Endothelial cell of umbilical vein (primary cell): ENCODE results near the gene CD3G. TPM values are rescaled to one million over a fixed set of nuclear protein-coding genes. Genes with fewer than 3 reads are reported as not detected.

ENCODE experiments used
- BruUV-seq: library from RNA; stranded (reverse); fragments of 400-500 nt; replicated peaks from 2 replicates; lab custom pipeline; 2021; lab: Mats Ljungman, UMichigan
- CTCF ChIA-PET: fragments of 300-600, 350-600 bp; sonication (Branson Sonifier 250); formaldehyde crosslinking; loops from one replicate; lab custom pipeline; 2021; ENCODE audit warnings: antibody characterized with exemption, inconsistent platforms; lab: Charles Lee
- POLR2A ChIA-PET: fragments of 300-600, 350-600 bp; sonication (Branson Sonifier 250); formaldehyde crosslinking; loops from one replicate; lab custom pipeline; 2021; ENCODE audit warnings: antibody characterized with exemption, inconsistent platforms; lab: Charles Lee
- DNase-seq: peaks from one replicate; pipeline ENCODE4 v3.0.0-alpha.2; 2011; ENCODE audit warnings: low read depth, low spot score
- FAIRE-seq: peaks from 2 replicates; lab custom pipeline; 2011; peaks lifted over from hg19 to GRCh38; lab: Jason Lieb, UNC
- H2AFZ ChIP-seq: 2 replicates; pipeline ENCODE4 v1.6.0; 2012; ENCODE audit warnings: low read depth, low read length, control low read depth, inconsistent platforms
- H3K27ac ChIP-seq: 2 replicates; pipeline ENCODE4 v1.5.1; 2011; ENCODE audit warnings: low read depth, mild to moderate bottlenecking, control low read depth, low read length, moderate library complexity; ENCODE audit not compliant: insufficient read depth
- H3K27me3 ChIP-seq, 2 experiments: 2 replicates each; pipeline versions ENCODE4 v1.6.0 to v1.6.1; 2011; ENCODE audit warnings: low read length in 2 of 2, mixed read lengths in 1 of 2; ENCODE audit not compliant: control insufficient read depth in 2 of 2, insufficient read depth in 2 of 2
- H3K36me3 ChIP-seq, 2 experiments: 2 replicates in 1 of 2; 3 replicates in 1 of 2; pipeline ENCODE4 v1.5.1; 2011; ENCODE audit warnings: low read length in 2 of 2, mild to moderate bottlenecking in 1 of 2, moderate library complexity in 1 of 2; ENCODE audit not compliant: control insufficient read depth in 2 of 2, insufficient read depth in 2 of 2; ENCODE audit errors: extremely low read depth in 1 of 2
- H3K4me1 ChIP-seq: 3 replicates; pipeline ENCODE4 v1.5.1; 2011; ENCODE audit warnings: mild to moderate bottlenecking, low read length; ENCODE audit not compliant: control insufficient read depth, insufficient read depth; ENCODE audit errors: extremely low read depth
- H3K4me2 ChIP-seq: 2 replicates; pipeline ENCODE4 v1.6.1; 2011; ENCODE audit warnings: low read length, control low read depth, mixed read lengths; ENCODE audit not compliant: insufficient read depth
- H3K4me3 ChIP-seq, 3 experiments: fragments of 200-600 bp in 1 of 3; sonication (generic), shearing (Covaris generic) in 1 of 3; replicated peaks in 1 of 3; 2 replicates each; pipeline ENCODE4 v1.5.1; 2011 to 2016; ENCODE audit warnings: control low read depth in 3 of 3, low read length in 3 of 3, mild to moderate bottlenecking in 2 of 3, inconsistent platforms in 1 of 3, low read depth in 1 of 3, moderate library complexity in 1 of 3; ENCODE audit not compliant: insufficient read depth in 1 of 3
- H3K79me2 ChIP-seq: 2 replicates; pipeline ENCODE4 v1.6.0; 2012; ENCODE audit warnings: low read length, inconsistent platforms; ENCODE audit not compliant: control insufficient read depth, insufficient read depth
- H3K9ac ChIP-seq: replicated peaks from 2 replicates; pipeline ENCODE3; 2011; ENCODE audit warnings: low read length, control low read depth; ENCODE audit not compliant: insufficient read depth; ENCODE audit errors: extremely low read depth
- H3K9me1 ChIP-seq: replicated peaks from 3 replicates; pipeline ENCODE4 v1.6.0; 2011; ENCODE audit warnings: mild to moderate bottlenecking, low read length; ENCODE audit not compliant: control insufficient read depth, insufficient read depth; ENCODE audit errors: extremely low read depth
- H3K9me3 ChIP-seq: replicated peaks from 2 replicates; pipeline ENCODE4 v1.5.1; 2012; ENCODE audit warnings: low read length, inconsistent platforms; ENCODE audit not compliant: control insufficient read depth, insufficient read depth
- H4K20me1 ChIP-seq: replicated peaks from 2 replicates; pipeline ENCODE3; 2011; ENCODE audit warnings: mild to moderate bottlenecking, low read length; ENCODE audit not compliant: control insufficient read depth, insufficient read depth; ENCODE audit errors: extremely low read depth
- CTCF ChIP-seq, 2 donors: IDR thresholded peaks; 1 replicate in 1 of 2; 2 replicates in 1 of 2; pipeline ENCODE4 v1.5.1; 2011; ENCODE audit warnings: low read length in 2 of 2, mild to moderate bottlenecking in 2 of 2, moderate library complexity in 2 of 2, control low read depth in 1 of 2, inconsistent platforms in 1 of 2, low read depth in 1 of 2; ENCODE audit not compliant: insufficient read depth in 1 of 2; ENCODE audit errors: extremely low read depth in 1 of 2
- EZH2 ChIP-seq: IDR thresholded peaks from 2 replicates; pipeline ENCODE4 v1.6.1; 2012; ENCODE audit warnings: borderline replicate concordance, low read depth, mild to moderate bottlenecking, moderate library complexity, low read length, inconsistent platforms; ENCODE audit not compliant: severe bottlenecking
- FOS ChIP-seq: IDR thresholded peaks from 2 replicates; pipeline ENCODE4 v1.6.1; 2011; ENCODE audit warnings: mild to moderate bottlenecking, low read length, moderate library complexity, borderline replicate concordance; ENCODE audit not compliant: insufficient read depth
- GATA2 ChIP-seq: IDR thresholded peaks from 2 replicates; pipeline ENCODE4 v1.7.0; 2011; ENCODE audit warnings: low read depth, mild to moderate bottlenecking, moderate library complexity, mixed read lengths, low read length; ENCODE audit not compliant: insufficient read length, insufficient read depth
- JUN ChIP-seq: IDR thresholded peaks from 2 replicates; pipeline ENCODE4 v1.6.1; 2011; ENCODE audit warnings: borderline replicate concordance, low read depth; ENCODE audit not compliant: insufficient read length, insufficient read depth
- MAX ChIP-seq: IDR thresholded peaks from 2 replicates; pipeline ENCODE4 v1.6.1; 2011; ENCODE audit not compliant: insufficient read depth, insufficient read length
- MYC ChIP-seq: IDR thresholded peaks from one replicate; pipeline ENCODE4 v1.6.1; 2011; ENCODE audit warnings: mild to moderate bottlenecking, low read depth, low read length
- POLR2A ChIP-seq: IDR thresholded peaks from 2 replicates; pipeline ENCODE4 v1.6.1; 2012; ENCODE audit warnings: low read depth, mild to moderate bottlenecking, control low read depth, low read length
- POLR2AphosphoS5 ChIP-seq: IDR thresholded peaks from 2 replicates; pipeline ENCODE4 v1.6.1; 2012; ENCODE audit warnings: low read depth, mild to moderate bottlenecking, control low read depth, low read length, moderate library complexity; ENCODE audit not compliant: insufficient read depth
- dilution Hi-C: fragments of 300-500 bp; cut with MboI; formaldehyde crosslinking; loops from one replicate; pipeline ENCODE4 v1.15.0; 2019; ENCODE audit warnings: low sequenced_read_pairs; ENCODE audit not compliant: extremely low pct_ligation_motif_present
- intact Hi-C: fragments of 100-400 bp; cut with micrococcal nuclease; formaldehyde crosslinking; loops from one replicate; pipeline ENCODE4 v1.10.0; 2022
- polyA plus RNA-seq, 4 experiments: library from polyadenylated mRNA; depleted of rRNA in 3 of 4; stranded (reverse) in 3 of 4; unstranded in 1 of 4; fragments of >200 nt; gene quantifications; 2 replicates each; pipeline versions ENCODE4 v1.2.1 to v1.2.3, GENCODE V29; 2011 to 2012; ENCODE audit warnings: missing spikeins in 1 of 4
- total RNA-seq: library from RNA; stranded (reverse); gene quantifications from 2 replicates; pipeline ENCODE4 v1.2.3, GENCODE V29; 2021

CD3G gene
- total and polyA plus RNA-seq, 2 donors (not counting 3 experiments of a cell fraction or from before 2014, with no cell fraction given): not detected

DNA sequence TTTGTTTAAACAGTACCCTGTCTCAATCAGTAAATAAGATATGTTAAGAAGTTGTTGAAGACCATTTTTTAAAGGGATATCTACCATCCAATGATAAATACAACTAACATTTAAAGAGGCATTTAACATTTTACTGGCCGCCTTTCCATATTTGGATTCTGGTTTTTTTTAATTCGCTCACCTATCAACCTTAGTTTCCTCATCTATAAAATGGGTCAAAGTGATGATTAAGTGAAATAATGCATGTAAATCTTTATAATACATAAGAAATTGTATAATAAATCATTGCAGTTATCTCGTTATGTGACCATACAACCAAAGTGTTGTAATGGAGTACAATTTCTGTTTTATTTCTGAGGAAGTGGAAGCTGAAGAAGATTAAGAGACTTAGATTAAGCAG is 39.5 kb downstream of the CD3G start:
- no TSS peak for BruUV-seq
- POLR2A ChIA-PET: no interaction called here
- H2AFZ ChIP-seq: no peak overlapping the region

More for the DNA sequence above, 39.5 kb downstream of the CD3G start:
- H3K9me1 ChIP-seq: no peaks in the 10 kb centered on the region
- FAIRE-seq: no peak
- H3K79me2 ChIP-seq: no peaks in the 10 kb centered on the region
- H3K27ac ChIP-seq: no peak overlapping the region
- H3K4me2 ChIP-seq: no peak overlapping the region
- CTCF ChIA-PET: no interaction called here
- no peaks in the 10 kb centered on the region for H3K4me1 ChIP-seq
- no peaks in the 10 kb centered on the region for H3K27me3 ChIP-seq
- dilution Hi-C loops (loop anchor here (25.0 kb wide), 1 partner anchor 104 kb away; no protein-coding TSS in a partner anchor), intact Hi-C loops (loop anchor here (5.0 kb wide), 1 partner anchor 104 kb away; no protein-coding TSS in a partner anchor)
- H3K36me3 ChIP-seq: peaks cover 34 to 53% of the 10 kb centered on the region in 2 experiments
- TF ChIP-seq CTCF (IDR thresholded peaks at IDR 0.05; ENCODE audit: extremely low read depth in 1 of 2, insufficient read depth in 1 of 2, low read depth in 1 of 2, low read length in 2 of 2): no peak
- TF ChIP-seq GATA2: no peak
- no peak for TF ChIP-seq MAX
- no peak for TF ChIP-seq JUN
- TF ChIP-seq MYC: no peak
- TF ChIP-seq POLR2A: no peak
- TF ChIP-seq FOS: no peak
- no peak for TF ChIP-seq EZH2
- TF ChIP-seq POLR2AphosphoS5: no peak
- H3K9ac ChIP-seq: no peak overlapping the region
- H4K20me1 ChIP-seq: no peaks in the 10 kb centered on the region
- H3K4me3 ChIP-seq: no peak overlapping the region
- H3K9me3 ChIP-seq: no peaks in the 10 kb centered on the region
- no peak for DNase-seq
